ENCODE measurements around the gene C16orf96.

C16orf96 gene

DNA sequence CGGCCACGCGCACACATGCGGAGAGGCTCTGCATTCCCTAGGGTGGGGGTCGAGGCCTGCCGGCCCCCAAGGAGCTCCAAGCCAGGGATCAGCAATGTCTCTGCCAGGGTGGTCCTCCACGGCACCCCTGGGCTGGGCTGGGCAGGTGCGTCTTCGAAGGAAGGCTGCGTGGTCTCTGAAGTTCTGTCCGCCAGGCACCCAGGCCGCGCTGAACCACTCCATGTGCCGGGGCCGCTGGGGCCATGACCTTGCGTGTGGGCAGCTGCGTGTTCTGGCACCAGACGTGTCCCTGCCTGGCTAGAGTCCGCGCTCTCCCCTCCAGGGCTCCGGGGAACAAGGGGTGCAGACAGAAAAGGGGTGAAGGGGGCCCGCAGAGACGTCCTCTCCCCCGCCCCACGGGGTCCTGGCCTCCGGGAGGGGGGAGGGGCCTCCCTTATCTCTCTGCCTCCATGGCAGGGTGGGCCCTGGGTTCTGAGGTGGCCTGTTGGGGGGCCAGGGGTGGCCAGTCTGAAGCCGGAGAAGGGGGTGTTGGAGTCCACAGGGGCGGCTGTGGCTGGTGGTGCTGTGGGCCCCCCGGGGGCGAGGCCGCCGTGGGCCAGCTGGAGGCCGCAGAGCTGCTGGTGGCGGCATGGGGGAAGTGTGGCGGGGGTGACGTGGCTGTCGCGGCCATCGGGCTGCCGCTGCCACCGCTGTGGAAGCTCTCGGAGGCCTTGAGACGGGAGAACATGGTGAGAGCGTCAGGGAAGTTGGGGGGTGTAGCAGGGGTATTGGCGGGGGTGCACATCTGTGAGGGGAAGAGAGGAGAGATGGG lies 53.3 kb downstream of the C16orf96 start:
- Histone ChIP-seq H4K20me1 (ENCODE audit: low read depth, low read length) (no peaks in the 10 kb centered on the region), H3F3A (ENCODE audit: insufficient read depth) (no peaks in the 10 kb centered on the region), H2AFZ (ENCODE audit: low read depth, low read length, severe bottlenecking) (no peak overlapping the region), H3K27ac (ENCODE audit: low read depth, low read length) (no peak overlapping the region), H3K4me2 (ENCODE audit: low read depth, low read length, poor library complexity, severe bottlenecking) (no peak overlapping the region), H3K36me3 (ENCODE audit: low read length) (no peaks in the 10 kb centered on the region), H3K4me3 (ENCODE audit: insufficient read depth, low read length, poor library complexity, severe bottlenecking) (no peak overlapping the region), H3K9me2 (replicated peaks; ENCODE audit: insufficient read depth, low read length) (no peaks in the 10 kb centered on the region), H3K79me2 (ENCODE audit: insufficient read depth, low read length) (peaks cover 11% of the 10 kb centered on the region; the same call in 1 of the 2 replicates), H3K9ac (ENCODE audit: low read length) (no peak overlapping the region), H3K9me3 (ENCODE audit: insufficient read depth, low read length) (no peaks in the 10 kb centered on the region), H3K27me3 (ENCODE audit: low read length) (no peaks in the 10 kb centered on the region)
- TF ChIP-seq, protein P1, sequence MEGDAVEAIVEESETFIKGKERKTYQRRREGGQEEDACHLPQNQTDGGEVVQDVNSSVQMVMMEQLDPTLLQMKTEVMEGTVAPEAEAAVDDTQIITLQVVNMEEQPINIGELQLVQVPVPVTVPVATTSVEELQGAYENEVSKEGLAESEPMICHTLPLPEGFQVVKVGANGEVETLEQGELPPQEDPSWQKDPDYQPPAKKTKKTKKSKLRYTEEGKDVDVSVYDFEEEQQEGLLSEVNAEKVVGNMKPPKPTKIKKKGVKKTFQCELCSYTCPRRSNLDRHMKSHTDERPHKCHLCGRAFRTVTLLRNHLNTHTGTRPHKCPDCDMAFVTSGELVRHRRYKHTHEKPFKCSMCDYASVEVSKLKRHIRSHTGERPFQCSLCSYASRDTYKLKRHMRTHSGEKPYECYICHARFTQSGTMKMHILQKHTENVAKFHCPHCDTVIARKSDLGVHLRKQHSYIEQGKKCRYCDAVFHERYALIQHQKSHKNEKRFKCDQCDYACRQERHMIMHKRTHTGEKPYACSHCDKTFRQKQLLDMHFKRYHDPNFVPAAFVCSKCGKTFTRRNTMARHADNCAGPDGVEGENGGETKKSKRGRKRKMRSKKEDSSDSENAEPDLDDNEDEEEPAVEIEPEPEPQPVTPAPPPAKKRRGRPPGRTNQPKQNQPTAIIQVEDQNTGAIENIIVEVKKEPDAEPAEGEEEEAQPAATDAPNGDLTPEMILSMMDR (IDR thresholded peaks at IDR 0.05; ENCODE audit: insufficient read depth, low read length, poor library complexity, severe bottlenecking) = no peak
- TF ChIP-seq EZH2phosphoT487 (conservative IDR thresholded peaks at IDR 0.05; ENCODE audit: low read length) = no peak

DNA sequence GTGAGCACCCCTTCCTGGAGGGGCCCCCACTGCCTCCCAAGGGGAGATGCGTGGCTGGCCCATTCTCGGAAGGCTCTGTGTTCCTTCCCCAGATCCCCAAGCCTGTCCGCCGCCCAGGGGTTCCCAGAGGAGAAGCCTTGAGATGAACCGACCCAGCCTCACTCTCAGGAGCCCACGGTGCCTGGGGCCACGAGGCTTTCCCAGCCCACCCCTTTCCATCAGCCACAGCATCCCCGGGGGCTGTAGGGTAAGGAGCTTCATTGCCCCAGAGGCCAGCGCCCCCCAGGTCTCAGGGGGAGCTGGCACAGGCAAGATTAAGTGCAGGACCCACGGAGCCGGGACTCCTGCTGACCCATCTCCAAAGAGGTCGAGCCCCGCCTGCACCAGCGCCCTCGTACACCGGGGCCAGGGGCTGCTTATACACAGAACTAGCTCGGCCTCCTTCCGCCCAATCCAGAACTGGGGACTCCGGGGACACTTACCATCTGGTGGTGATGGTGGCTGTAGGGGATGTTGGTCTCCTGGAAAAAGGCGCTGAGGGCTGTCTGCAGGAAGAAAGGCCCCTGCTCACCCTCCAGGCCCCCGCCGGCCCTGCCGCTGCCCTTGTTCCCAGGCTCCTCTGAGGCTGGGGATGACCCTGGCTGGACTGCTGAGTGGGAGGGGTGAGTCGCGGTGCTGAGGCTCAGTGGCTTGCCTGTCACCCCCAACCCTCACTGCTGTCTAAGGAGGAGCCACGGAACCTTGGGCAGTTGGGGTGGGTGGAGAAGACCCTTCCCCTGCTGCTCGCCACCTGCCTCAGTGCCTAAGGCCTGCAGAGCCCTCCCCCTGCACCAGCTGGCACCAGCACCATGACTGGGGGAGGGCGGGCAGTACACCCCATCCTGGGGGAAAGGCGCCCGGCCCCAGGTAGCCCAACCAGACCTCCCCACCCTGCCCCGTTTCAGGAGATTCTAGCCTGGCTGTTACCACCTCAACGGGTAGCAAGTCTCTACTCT lies 54.2 kb downstream of the C16orf96 start:
- H4K20me1 ChIP-seq (ENCODE audit: low read depth, low read length) = no peaks in the 10 kb centered on the region

DNA sequence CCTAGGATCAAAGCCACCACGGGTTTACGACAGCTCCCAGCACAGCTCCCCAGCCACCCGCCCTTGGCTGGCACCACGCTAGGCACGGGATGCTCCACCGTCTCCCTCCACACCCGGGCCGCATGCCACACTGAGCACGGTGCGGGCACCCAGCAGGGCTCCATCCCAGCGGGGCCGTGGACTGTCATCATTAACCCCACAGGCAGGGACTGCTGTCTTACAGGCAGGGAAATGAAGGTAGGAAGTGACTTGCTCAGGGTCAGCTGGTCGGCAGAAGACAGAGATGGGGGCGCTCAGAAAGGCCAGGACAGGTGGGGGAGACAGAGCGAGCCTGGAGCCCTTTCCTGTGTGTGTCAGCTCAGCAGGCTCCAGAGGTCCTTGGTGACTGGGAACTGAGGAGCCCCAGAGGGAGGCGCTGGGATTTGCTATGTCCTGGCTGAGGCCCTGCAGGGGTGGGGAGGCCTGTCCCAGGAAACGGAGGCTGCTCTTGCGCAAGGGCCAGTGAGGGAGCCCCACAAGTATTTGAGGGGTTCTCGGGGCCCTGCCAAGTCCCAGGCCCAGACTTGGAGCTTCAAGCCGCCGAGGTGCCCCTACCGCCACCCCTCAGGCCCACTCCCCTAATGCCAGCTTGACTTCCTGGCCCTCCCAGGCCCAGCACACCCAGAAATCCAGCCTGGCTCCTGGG lies 55.3 kb downstream of the C16orf96 start:
- no peaks in the 10 kb centered on the region for H3K9me3 ChIP-seq (ENCODE audit: insufficient read depth, low read length)
- H3K4me3 ChIP-seq (ENCODE audit: insufficient read depth, low read length, poor library complexity, severe bottlenecking) = no peak overlapping the region
- no peaks in the 10 kb centered on the region for H3K9me2 ChIP-seq (replicated peaks; ENCODE audit: insufficient read depth, low read length)
- H4K20me1 ChIP-seq (ENCODE audit: low read depth, low read length) = no peaks in the 10 kb centered on the region
- no peak overlapping the region for H3K4me2 ChIP-seq (ENCODE audit: low read depth, low read length, poor library complexity, severe bottlenecking)
- H3K36me3 ChIP-seq (ENCODE audit: low read length) = no peaks in the 10 kb centered on the region
- TF ChIP-seq EZH2phosphoT487 (conservative IDR thresholded peaks at IDR 0.05; ENCODE audit: low read length) = no peak
- TF ChIP-seq, protein P1 (IDR thresholded peaks at IDR 0.05; ENCODE audit: insufficient read depth, low read length, poor library complexity, severe bottlenecking) = no peak
- H2AFZ ChIP-seq (ENCODE audit: low read depth, low read length, severe bottlenecking) = no peak overlapping the region
- peaks cover 11% of the 10 kb centered on the region; the same call in 1 of the 2 replicates for H3K79me2 ChIP-seq (ENCODE audit: insufficient read depth, low read length)
- H3K27ac ChIP-seq (ENCODE audit: low read depth, low read length) = no peak overlapping the region
- H3K27me3 ChIP-seq (ENCODE audit: low read length) = no peaks in the 10 kb centered on the region
- no peak overlapping the region for H3K9ac ChIP-seq (ENCODE audit: low read length)
- H3F3A ChIP-seq (ENCODE audit: insufficient read depth) = 0 out of 2 replicates have a peak, but pooled peaks cover 4% of the 10 kb centered on the region

More for the DNA sequence above, 54.2 kb downstream of the C16orf96 start:
- Histone ChIP-seq H3K27ac (ENCODE audit: low read depth, low read length) (no peak overlapping the region), H3K9ac (ENCODE audit: low read length) (no peak overlapping the region), H3K36me3 (ENCODE audit: low read length) (no peaks in the 10 kb centered on the region), H3F3A (ENCODE audit: insufficient read depth) (no peaks in the 10 kb centered on the region), H3K27me3 (ENCODE audit: low read length) (no peaks in the 10 kb centered on the region), H3K4me2 (ENCODE audit: low read depth, low read length, poor library complexity, severe bottlenecking) (no peak overlapping the region), H3K79me2 (ENCODE audit: insufficient read depth, low read length) (peaks cover 11% of the 10 kb centered on the region; the same call in 1 of the 2 replicates), H3K9me3 (ENCODE audit: insufficient read depth, low read length) (no peaks in the 10 kb centered on the region), H3K9me2 (replicated peaks; ENCODE audit: insufficient read depth, low read length) (no peaks in the 10 kb centered on the region), H2AFZ (ENCODE audit: low read depth, low read length, severe bottlenecking) (no peak overlapping the region), H3K4me3 (ENCODE audit: insufficient read depth, low read length, poor library complexity, severe bottlenecking) (no peak overlapping the region)
- TF ChIP-seq, protein P1 (IDR thresholded peaks at IDR 0.05; ENCODE audit: insufficient read depth, low read length, poor library complexity, severe bottlenecking) = no peak

All from SU-DHL-6 (cell line).